Mesendoderm (in vitro differentiated cells): ENCODE results near the gene TKTL2. TPM values are rescaled to one million over a fixed set of nuclear protein-coding genes. Genes with fewer than 3 reads are reported as not detected.

ENCODE experiments used
- DNase-seq: peaks from one replicate; pipeline ENCODE4 v3.0.0; 2013
- H2AK5ac ChIP-seq: 2 replicates; pipeline ENCODE4 v1.6.1; 2013; ENCODE audit warnings: low read length, inconsistent platforms
- H2BK120ac ChIP-seq: 2 replicates; pipeline ENCODE4 v1.6.1; 2013; ENCODE audit warnings: low read depth, mild to moderate bottlenecking, low read length, moderate library complexity, mixed read lengths
- H2BK15ac ChIP-seq: replicated peaks from 2 replicates; pipeline ENCODE4 v1.6.1; 2013; ENCODE audit warnings: low read depth, mild to moderate bottlenecking, moderate library complexity
- H2BK5ac ChIP-seq: 2 replicates; pipeline ENCODE4 v1.6.1; 2013; ENCODE audit warnings: low read length, inconsistent platforms
- H3K18ac ChIP-seq: 2 replicates; pipeline ENCODE4 v1.6.1; 2013; ENCODE audit warnings: mild to moderate bottlenecking, low read length, mixed read lengths
- H3K23ac ChIP-seq: one replicate; pipeline ENCODE4 v1.6.1; 2013; ENCODE audit warnings: low read length
- H3K27ac ChIP-seq: 2 replicates; pipeline ENCODE4 v1.5.1; 2013; ENCODE audit warnings: low read depth, mild to moderate bottlenecking, inconsistent platforms, low read length, moderate library complexity
- H3K27me3 ChIP-seq: 2 replicates; pipeline ENCODE4 v1.6.1; 2013; ENCODE audit warnings: low read length, control low read depth, mild to moderate bottlenecking, inconsistent platforms; ENCODE audit not compliant: insufficient read depth, poor library complexity
- H3K36me3 ChIP-seq: 2 replicates; pipeline ENCODE4 v1.6.1; 2013; ENCODE audit warnings: low read length, inconsistent platforms; ENCODE audit not compliant: control insufficient read depth, insufficient read depth
- H3K4ac ChIP-seq: one replicate; pipeline ENCODE4 v1.6.1; 2013; ENCODE audit warnings: low read depth, mild to moderate bottlenecking, low read length, moderate library complexity
- H3K4me1 ChIP-seq: 2 replicates; pipeline ENCODE4 v1.6.1; 2013; ENCODE audit warnings: low read depth, low read length, inconsistent platforms; ENCODE audit not compliant: control insufficient read depth
- H3K4me2 ChIP-seq: 2 replicates; pipeline ENCODE4 v1.6.1; 2013; ENCODE audit warnings: low read length
- H3K4me3 ChIP-seq: 2 replicates; pipeline ENCODE4 v1.5.1; 2013; ENCODE audit warnings: mild to moderate bottlenecking, low read length
- H3K56ac ChIP-seq: one replicate; pipeline ENCODE4 v1.6.1; 2013; ENCODE audit warnings: low read length
- H3K79me1 ChIP-seq: 2 replicates; pipeline ENCODE4 v1.6.1; 2013; ENCODE audit warnings: low read length, inconsistent platforms
- H3K79me2 ChIP-seq: 2 replicates; pipeline ENCODE4 v1.6.1; 2013; ENCODE audit warnings: mild to moderate bottlenecking, low read length; ENCODE audit not compliant: control insufficient read depth, insufficient read depth
- H3K9ac ChIP-seq: 2 replicates; pipeline ENCODE4 v1.6.1; 2013; ENCODE audit warnings: low read length, inconsistent platforms
- H4K5ac ChIP-seq: one replicate; pipeline ENCODE4 v1.6.1; 2013; ENCODE audit warnings: low read length
- H4K8ac ChIP-seq: one replicate; pipeline ENCODE4 v1.6.1; 2013; ENCODE audit warnings: low read depth, mild to moderate bottlenecking, control low read depth, low read length, moderate library complexity
- WGBS: extraction: QIAGEN DNeasy Blood & Tissue Kit; methylation state at CpG from one replicate; pipeline ENCODE4 v1.1.7; 2013; ENCODE audit warnings: low lambda C conversion rate, missing lambda C conversion rate; ENCODE audit not compliant: insufficient coverage; ENCODE audit errors: extremely low coverage; 5-methylcytosine and 5-hydroxymethylcytosine counted together
- polyA plus RNA-seq, 2 experiments: library from polyadenylated mRNA; stranded (reverse); fragments of 200-250 nt; gene quantifications; one replicate each; pipeline ENCODE4 v1.2.3, GENCODE V29; 2013

Gene TKTL2
- not detected for polyA plus RNA-seq (2013, experiment 1 of 2)
- polyA plus RNA-seq (2013, experiment 2 of 2): not detected

GRCh38 chr4:163473576-163473975 is at the start of gene TKTL2:
Gene TKTL2, minus strand, starts transcription at chr4:163473754. Its CDS starts 20 bp downstream, at chr4:163473734.
- Histone ChIP-seq H2BK120ac (no peak within 1 kb of the TSS), H3K27ac (no peak within 1 kb of the TSS), H2BK5ac (no peak within 1 kb of the TSS), H3K79me1 (no peaks in the 10 kb centered on the region), H3K56ac (no peak within 1 kb of the TSS), H3K4ac (no peak within 1 kb of the TSS), H3K27me3 (no peaks in the 10 kb centered on the region), H3K4me2 (no peak within 1 kb of the TSS), H3K4me3 (no peak within 1 kb of the TSS), H3K79me2 (no peaks in the 10 kb centered on the region), H4K5ac (no peak within 1 kb of the TSS), H3K36me3 (no peaks in the 10 kb centered on the region), H4K8ac (no peak within 1 kb of the TSS), H3K4me1 (no peaks in the 10 kb centered on the region), H2AK5ac (no peak within 1 kb of the TSS), H3K9ac (no peak within 1 kb of the TSS), H2BK15ac (no peak within 1 kb of the TSS), H3K23ac (no peak within 1 kb of the TSS), H3K18ac (no peak within 1 kb of the TSS)
- no CpG with 5 or more reads among the region's 32 CpGs for WGBS
- no peak for DNase-seq

- DNase-seq: no peak
- Histone ChIP-seq H2BK15ac (no peak overlapping the region), H3K4me3 (no peak overlapping the region), H3K4ac (no peak overlapping the region), H3K79me2 (peaks cover 3% of the 10 kb centered on the region), H3K18ac (no peak overlapping the region), H3K27ac (no peak overlapping the region), H2AK5ac (no peak overlapping the region), H3K79me1 (peaks cover 2% of the 10 kb centered on the region), H3K4me1 (no peaks in the 10 kb centered on the region), H3K36me3 (no peaks in the 10 kb centered on the region), H3K56ac (no peak overlapping the region), H3K27me3 (no peaks in the 10 kb centered on the region), H4K8ac (no peak overlapping the region), H4K5ac (no peak overlapping the region), H3K23ac (no peak overlapping the region), H2BK120ac (no peak overlapping the region), H2BK5ac (no peak overlapping the region), H3K4me2 (no peak overlapping the region), H3K9ac (no peak overlapping the region)
- no CpG with 5 or more reads among the region's 8 CpGs for WGBS
Measured at GRCh38 chr4:163515198-163515597, 41.6 kb upstream of the TKTL2 start.

GRCh38 chr4:163505374-163505773 is 31.8 kb upstream of the TKTL2 start:
- H3K27ac ChIP-seq: no peak overlapping the region
- no peak overlapping the region for H3K4ac ChIP-seq
- H2BK15ac ChIP-seq: no peak overlapping the region
- H3K79me1 ChIP-seq: peaks cover 10% of the 10 kb centered on the region
- 100% methylated on average over 2 of the region's 3 CpGs for WGBS
- H3K4me1 ChIP-seq: no peaks in the 10 kb centered on the region
- no peak overlapping the region for H3K56ac ChIP-seq
- no peak overlapping the region for H4K8ac ChIP-seq
- H3K9ac ChIP-seq: no peak overlapping the region
- H2AK5ac ChIP-seq: no peak overlapping the region
- no peak overlapping the region for H3K18ac ChIP-seq
- H2BK120ac ChIP-seq: no peak overlapping the region
- no peaks in the 10 kb centered on the region for H3K27me3 ChIP-seq
- H3K79me2 ChIP-seq: peaks cover 60% of the 10 kb centered on the region
- DNase-seq: no peak
- no peaks in the 10 kb centered on the region for H3K36me3 ChIP-seq
- H3K4me2 ChIP-seq: no peak overlapping the region
- H4K5ac ChIP-seq: no peak overlapping the region
- H2BK5ac ChIP-seq: no peak overlapping the region
- no peak overlapping the region for H3K4me3 ChIP-seq
- H3K23ac ChIP-seq: no peak overlapping the region

- peaks cover 6% of the 10 kb centered on the region for H3K79me1 ChIP-seq
Measured at GRCh38 chr4:163500586-163500985, 27.0 kb upstream of the TKTL2 start.

GRCh38 chr4:163495900-163496299 is 22.3 kb upstream of the TKTL2 start:
- H3K9ac ChIP-seq: peak overlapping the region; percentile 62
- no peak overlapping the region for H2BK5ac ChIP-seq
- no peak overlapping the region for H4K5ac ChIP-seq
- no CpG with 5 or more reads among the region's 1 CpG for WGBS
- no peak overlapping the region for H3K56ac ChIP-seq
- no peak overlapping the region for H2AK5ac ChIP-seq
- H3K79me2 ChIP-seq: peaks cover 40% of the 10 kb centered on the region
- no peak overlapping the region for H3K23ac ChIP-seq
- H3K27me3 ChIP-seq: no peaks in the 10 kb centered on the region
- no peak overlapping the region for H3K27ac ChIP-seq
- no peak for DNase-seq
- no peak overlapping the region for H3K4ac ChIP-seq
- H3K4me2 ChIP-seq: peak overlapping the region; percentile 14
- no peak overlapping the region for H3K18ac ChIP-seq
- peaks cover 2% of the 10 kb centered on the region for H3K79me1 ChIP-seq
- no peak overlapping the region for H2BK120ac ChIP-seq
- no peaks in the 10 kb centered on the region for H3K4me1 ChIP-seq
- H4K8ac ChIP-seq: no peak overlapping the region
- H3K4me3 ChIP-seq: peak overlapping the region; percentile 12
- H3K36me3 ChIP-seq: no peaks in the 10 kb centered on the region
- no peak overlapping the region for H2BK15ac ChIP-seq

More at GRCh38 chr4:163500586-163500985, 27.0 kb upstream of the TKTL2 start:
- Histone ChIP-seq H3K27ac (no peak overlapping the region), H2BK5ac (no peak overlapping the region), H3K4me3 (no peak overlapping the region), H3K4me2 (no peak overlapping the region), H4K5ac (no peak overlapping the region), H3K56ac (no peak overlapping the region), H2BK120ac (no peak overlapping the region), H3K27me3 (no peaks in the 10 kb centered on the region), H2BK15ac (no peak overlapping the region), H3K9ac (no peak overlapping the region), H2AK5ac (no peak overlapping the region), H3K18ac (no peak overlapping the region), H4K8ac (no peak overlapping the region), H3K4ac (no peak overlapping the region), H3K36me3 (no peaks in the 10 kb centered on the region), H3K79me2 (peaks cover 71% of the 10 kb centered on the region), H3K4me1 (no peaks in the 10 kb centered on the region), H3K23ac (no peak overlapping the region)
- WGBS: no CpG with 5 or more reads among the region's 1 CpG
- DNase-seq: no peak
